CD4-positive, alpha-beta T cell treated with Interleukin-2 at 100 ng/mL for 4 hours (primary cell): ENCODE results near the gene CTTNBP2.

Experiments
- DNase-seq: peaks from one replicate; pipeline ENCODE4 v3.0.0-alpha.2; 2020; ENCODE audit warnings: low spot score

CTTNBP2 gene

GRCh38 chr7:117873310-117874190, at the start of gene CTTNBP2:
TSS of gene CTTNBP2 (minus strand) at chr7:117873441. CDS start at chr7:117873415, 26 bp downstream.
- no peak for DNase-seq

- DNase-seq, result no peak
Measured at GRCh38 chr7:117916309-117916708, 43.1 kb upstream of the CTTNBP2 start.

GRCh38 chr7:117912421-117912820, 39.2 kb upstream of the CTTNBP2 start:
- DNase-seq, result no peak

GRCh38 chr7:117908031-117908795, 35.0 kb upstream of the CTTNBP2 start:
- DNase-seq, result no peak

GRCh38 chr7:117907049-117907640, 33.9 kb upstream of the CTTNBP2 start:
- no peak for DNase-seq

- no peak for DNase-seq
Measured at GRCh38 chr7:117902314-117902889, 29.2 kb upstream of the CTTNBP2 start.

- DNase-seq, result no peak
Measured at GRCh38 chr7:117901089-117901797, 28.0 kb upstream of the CTTNBP2 start.

- no peak for DNase-seq
Measured at GRCh38 chr7:117896339-117896738, 23.1 kb upstream of the CTTNBP2 start.

GRCh38 chr7:117895276-117895675, 22.0 kb upstream of the CTTNBP2 start:
- DNase-seq, result no peak

- no peak for DNase-seq
Measured at GRCh38 chr7:117894037-117894436, 20.8 kb upstream of the CTTNBP2 start.

GRCh38 chr7:117892821-117893220, 19.6 kb upstream of the CTTNBP2 start:
- no peak for DNase-seq

GRCh38 chr7:117889611-117890010, 16.4 kb upstream of the CTTNBP2 start:
- no peak for DNase-seq

- no peak for DNase-seq
Measured at GRCh38 chr7:117888627-117889026, 15.4 kb upstream of the CTTNBP2 start.

- DNase-seq, result no peak
Measured at GRCh38 chr7:117882594-117882993, 9.4 kb upstream of the CTTNBP2 start.

GRCh38 chr7:117876761-117877160, 3.5 kb upstream of the CTTNBP2 start:
- no peak for DNase-seq

- no peak for DNase-seq
Measured at GRCh38 chr7:117875566-117875965, 2.3 kb upstream of the CTTNBP2 start.

- DNase-seq, result no peak
Measured at GRCh38 chr7:117874191-117874700, 1.0 kb upstream of the CTTNBP2 start.

- no peak for DNase-seq
Measured at GRCh38 chr7:117872561-117873309, 506 bp downstream of the CTTNBP2 start.

- no peak for DNase-seq
Measured at GRCh38 chr7:117871778-117872538, 1.3 kb downstream of the CTTNBP2 start.

GRCh38 chr7:117871401-117871777, 1.9 kb downstream of the CTTNBP2 start:
- DNase-seq, result no peak
